Measurements from ENCODE around the gene TCIRG1.

DNA sequence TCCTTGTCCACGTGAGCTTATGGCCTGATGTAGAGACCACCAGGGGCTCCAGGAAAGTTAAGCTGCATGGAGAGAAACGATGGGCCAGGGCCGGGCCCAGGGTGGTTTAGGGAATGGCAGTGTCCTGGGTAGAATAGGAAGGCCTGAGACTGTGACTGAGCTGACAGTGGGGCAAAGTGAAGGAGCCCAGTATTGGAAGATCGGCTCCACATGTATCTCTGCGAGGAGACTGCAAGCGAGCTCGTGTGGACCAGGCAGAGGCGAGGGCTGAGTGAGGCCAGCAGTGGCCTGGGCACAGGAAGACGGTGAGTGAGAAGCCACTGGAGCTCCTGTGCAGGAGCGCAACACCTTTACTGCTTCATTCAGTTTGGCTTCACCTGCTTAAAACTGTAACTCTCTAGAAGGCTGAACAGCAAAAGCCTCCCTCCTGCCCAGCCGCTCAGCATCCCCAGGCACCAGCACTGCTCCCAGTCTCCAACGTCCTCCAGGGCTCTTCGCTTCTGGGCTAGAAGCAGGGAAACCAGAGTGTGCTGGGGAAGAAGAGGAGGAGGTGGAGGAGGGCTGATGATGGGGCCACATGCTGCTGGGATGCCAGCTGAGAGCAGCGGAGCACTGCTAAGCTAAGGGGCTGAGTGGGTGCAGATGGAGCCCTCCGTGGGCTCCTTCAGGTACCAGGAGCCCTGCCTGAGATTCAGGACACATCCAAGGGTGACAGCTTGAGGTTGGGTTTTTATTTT is 13.5 kb downstream of the TCIRG1 start:
- TF ChIP-seq, protein P1, sequence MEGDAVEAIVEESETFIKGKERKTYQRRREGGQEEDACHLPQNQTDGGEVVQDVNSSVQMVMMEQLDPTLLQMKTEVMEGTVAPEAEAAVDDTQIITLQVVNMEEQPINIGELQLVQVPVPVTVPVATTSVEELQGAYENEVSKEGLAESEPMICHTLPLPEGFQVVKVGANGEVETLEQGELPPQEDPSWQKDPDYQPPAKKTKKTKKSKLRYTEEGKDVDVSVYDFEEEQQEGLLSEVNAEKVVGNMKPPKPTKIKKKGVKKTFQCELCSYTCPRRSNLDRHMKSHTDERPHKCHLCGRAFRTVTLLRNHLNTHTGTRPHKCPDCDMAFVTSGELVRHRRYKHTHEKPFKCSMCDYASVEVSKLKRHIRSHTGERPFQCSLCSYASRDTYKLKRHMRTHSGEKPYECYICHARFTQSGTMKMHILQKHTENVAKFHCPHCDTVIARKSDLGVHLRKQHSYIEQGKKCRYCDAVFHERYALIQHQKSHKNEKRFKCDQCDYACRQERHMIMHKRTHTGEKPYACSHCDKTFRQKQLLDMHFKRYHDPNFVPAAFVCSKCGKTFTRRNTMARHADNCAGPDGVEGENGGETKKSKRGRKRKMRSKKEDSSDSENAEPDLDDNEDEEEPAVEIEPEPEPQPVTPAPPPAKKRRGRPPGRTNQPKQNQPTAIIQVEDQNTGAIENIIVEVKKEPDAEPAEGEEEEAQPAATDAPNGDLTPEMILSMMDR (IDR thresholded peaks at IDR 0.05), result no peak
- TF ChIP-seq EP300 (IDR thresholded peaks at IDR 0.05; ENCODE audit: low read depth) (no peak), POLR2A (IDR thresholded peaks at IDR 0.05) (no peak), POLR2AphosphoS5 (IDR thresholded peaks at IDR 0.05) (peak in 1 of 3 donors; percentile 4)
